ENCODE data around the gene TUBGCP6. TPM values are rescaled to one million over a fixed set of nuclear protein-coding genes. Genes with fewer than 3 reads are reported as not detected.

Gene TUBGCP6
- total RNA-seq, 1 donor from 2014 or later: 48.5 TPM

DNA sequence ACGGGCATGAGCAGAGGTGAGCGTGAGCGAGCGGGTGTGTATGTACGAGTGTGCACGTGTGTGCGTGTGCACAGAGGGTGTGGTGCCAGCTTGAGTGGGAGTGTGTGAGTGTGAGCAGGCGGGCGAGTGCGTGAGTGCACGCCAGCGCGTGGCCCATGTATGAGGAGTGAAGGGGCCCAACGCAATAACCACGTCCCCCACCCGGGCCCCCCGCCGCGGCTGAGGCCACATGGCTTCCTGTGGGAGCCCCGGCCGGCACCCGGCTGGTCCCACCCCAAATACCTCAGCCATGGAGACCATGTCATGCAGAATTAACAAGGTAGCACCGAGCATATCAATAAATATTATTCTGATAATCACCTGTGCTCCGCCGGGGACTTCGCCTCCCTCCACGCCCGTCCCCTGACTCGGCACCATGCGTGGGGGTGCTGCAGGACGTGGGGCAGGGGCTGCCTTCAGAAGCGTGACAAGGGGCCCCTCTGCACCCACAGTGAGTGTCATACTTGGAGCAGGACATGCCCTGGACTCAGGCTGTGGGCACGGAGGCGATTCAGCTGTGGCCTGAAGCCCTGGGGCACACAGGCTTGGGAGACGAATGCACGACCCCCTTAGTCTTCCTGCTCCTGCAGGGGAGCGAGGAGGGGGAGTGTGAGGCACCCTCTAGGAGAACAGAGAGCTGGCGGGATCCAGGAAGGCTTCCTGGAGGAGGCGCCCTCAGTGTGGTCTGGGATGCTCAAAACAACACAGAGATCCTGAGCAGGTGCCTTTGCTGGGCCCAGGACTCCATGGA lies 64.7 kb downstream of the TUBGCP6 start:
- no peaks in the 10 kb centered on the region for H3K4me1 Mint-ChIP-seq (ENCODE audit: unreplicated experiment)
- TF ChIP-seq, protein P1, sequence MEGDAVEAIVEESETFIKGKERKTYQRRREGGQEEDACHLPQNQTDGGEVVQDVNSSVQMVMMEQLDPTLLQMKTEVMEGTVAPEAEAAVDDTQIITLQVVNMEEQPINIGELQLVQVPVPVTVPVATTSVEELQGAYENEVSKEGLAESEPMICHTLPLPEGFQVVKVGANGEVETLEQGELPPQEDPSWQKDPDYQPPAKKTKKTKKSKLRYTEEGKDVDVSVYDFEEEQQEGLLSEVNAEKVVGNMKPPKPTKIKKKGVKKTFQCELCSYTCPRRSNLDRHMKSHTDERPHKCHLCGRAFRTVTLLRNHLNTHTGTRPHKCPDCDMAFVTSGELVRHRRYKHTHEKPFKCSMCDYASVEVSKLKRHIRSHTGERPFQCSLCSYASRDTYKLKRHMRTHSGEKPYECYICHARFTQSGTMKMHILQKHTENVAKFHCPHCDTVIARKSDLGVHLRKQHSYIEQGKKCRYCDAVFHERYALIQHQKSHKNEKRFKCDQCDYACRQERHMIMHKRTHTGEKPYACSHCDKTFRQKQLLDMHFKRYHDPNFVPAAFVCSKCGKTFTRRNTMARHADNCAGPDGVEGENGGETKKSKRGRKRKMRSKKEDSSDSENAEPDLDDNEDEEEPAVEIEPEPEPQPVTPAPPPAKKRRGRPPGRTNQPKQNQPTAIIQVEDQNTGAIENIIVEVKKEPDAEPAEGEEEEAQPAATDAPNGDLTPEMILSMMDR (IDR thresholded peaks at IDR 0.05; ENCODE audit: unreplicated experiment): no peak
- no peaks in the 10 kb centered on the region for H3K9me3 Mint-ChIP-seq (ENCODE audit: unreplicated experiment)
- DNase-seq (ENCODE audit: low spot score): no peak
- no peaks in the 10 kb centered on the region for H3K36me3 Mint-ChIP-seq (ENCODE audit: low read depth, unreplicated experiment)
- no peak overlapping the region for H3K27ac Mint-ChIP-seq (ENCODE audit: unreplicated experiment)
- peak overlapping the region; percentile 29 for H3K4me3 Mint-ChIP-seq (ENCODE audit: unreplicated experiment)
- H3K27me3 Mint-ChIP-seq (ENCODE audit: unreplicated experiment): peaks cover 10% of the 10 kb centered on the region

GRCh38 chr22:50178871-50179869 lies 65.7 kb downstream of the TUBGCP6 start:
- no peak for DNase-seq (ENCODE audit: low spot score)
- H3K9me3 Mint-ChIP-seq (ENCODE audit: unreplicated experiment): no peaks in the 10 kb centered on the region
- H3K4me1 Mint-ChIP-seq (ENCODE audit: unreplicated experiment): no peaks in the 10 kb centered on the region
- no peaks in the 10 kb centered on the region for H3K36me3 Mint-ChIP-seq (ENCODE audit: low read depth, unreplicated experiment)
- TF ChIP-seq, protein P1 (IDR thresholded peaks at IDR 0.05; ENCODE audit: unreplicated experiment): no peak
- H3K27me3 Mint-ChIP-seq (ENCODE audit: unreplicated experiment): peaks cover 14% of the 10 kb centered on the region
- peak overlapping the region; percentile 29 for H3K4me3 Mint-ChIP-seq (ENCODE audit: unreplicated experiment)
- no peak overlapping the region for H3K27ac Mint-ChIP-seq (ENCODE audit: unreplicated experiment)

DNA sequence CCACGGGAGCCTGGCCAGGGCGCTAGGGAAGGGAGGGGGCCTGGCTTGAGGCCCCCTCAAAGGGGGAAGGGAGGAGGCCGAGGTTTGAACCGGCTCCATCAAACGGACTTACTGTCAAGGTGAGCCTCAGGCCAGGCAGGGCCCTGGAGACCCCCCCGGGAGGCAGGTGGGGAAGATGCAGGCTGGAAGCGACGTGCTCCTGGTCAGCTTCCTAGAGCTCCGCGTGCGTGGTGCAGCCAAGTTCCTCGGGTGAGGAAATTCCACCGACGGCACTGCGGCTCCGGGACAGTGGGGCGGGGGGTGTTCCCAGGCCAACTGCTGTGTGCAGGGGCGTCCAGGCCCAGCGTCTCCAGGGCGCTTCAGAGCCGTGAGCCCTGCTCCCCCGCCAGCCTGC lies 66.4 kb downstream of the TUBGCP6 start:
- TF ChIP-seq, protein P1 (IDR thresholded peaks at IDR 0.05; ENCODE audit: unreplicated experiment): no peak
- no peaks in the 10 kb centered on the region for H3K36me3 Mint-ChIP-seq (ENCODE audit: low read depth, unreplicated experiment)
- H3K27me3 Mint-ChIP-seq (ENCODE audit: unreplicated experiment): peaks cover 14% of the 10 kb centered on the region
- no peaks in the 10 kb centered on the region for H3K4me1 Mint-ChIP-seq (ENCODE audit: unreplicated experiment)
- no peak overlapping the region for H3K27ac Mint-ChIP-seq (ENCODE audit: unreplicated experiment)
- no peak for DNase-seq (ENCODE audit: low spot score)
- H3K4me3 Mint-ChIP-seq (ENCODE audit: unreplicated experiment): no peak overlapping the region
- H3K9me3 Mint-ChIP-seq (ENCODE audit: unreplicated experiment): no peaks in the 10 kb centered on the region

GRCh38 chr22:50177537-50178470 lies 67.0 kb downstream of the TUBGCP6 start:
- H3K4me3 Mint-ChIP-seq (ENCODE audit: unreplicated experiment): no peak overlapping the region
- no peaks in the 10 kb centered on the region for H3K36me3 Mint-ChIP-seq (ENCODE audit: low read depth, unreplicated experiment)
- no peak for DNase-seq (ENCODE audit: low spot score)
- H3K9me3 Mint-ChIP-seq (ENCODE audit: unreplicated experiment): no peaks in the 10 kb centered on the region
- peaks cover 14% of the 10 kb centered on the region for H3K27me3 Mint-ChIP-seq (ENCODE audit: unreplicated experiment)
- H3K4me1 Mint-ChIP-seq (ENCODE audit: unreplicated experiment): no peaks in the 10 kb centered on the region
- TF ChIP-seq, protein P1 (IDR thresholded peaks at IDR 0.05; ENCODE audit: unreplicated experiment): no peak
- H3K27ac Mint-ChIP-seq (ENCODE audit: unreplicated experiment): no peak overlapping the region

Measured in endothelial cell (in vitro differentiated cells).